ENCODE data around the gene SSX2IP. TPM values are rescaled to one million over a fixed set of nuclear protein-coding genes. Genes with fewer than 3 reads are reported as not detected.

The SSX2IP gene
- total and polyA plus RNA-seq, 9 of the 15 experiments (the other 6 are each of a cell fraction or from before 2014, with no cell fraction given) = 20.6 to 96.7 (median 61.7) TPM

- no peaks in the 10 kb centered on the region for H3K79me2 ChIP-seq (ENCODE audit: control insufficient read depth, insufficient read depth, low read length)
- no peak for ATAC-seq
- intact Hi-C loops (cut with micrococcal nuclease) = no loop called here
- no peak overlapping the region for H3K4me2 ChIP-seq (ENCODE audit: insufficient read depth, low read length)
- in situ Hi-C loops (cut with MboI) = loop anchor here (25.0 kb wide), 1 partner anchor 695 kb away; no protein-coding TSS in a partner anchor
- no peaks in the 10 kb centered on the region; the same call in 1 of the 2 replicates for H3K9me3 ChIP-seq (replicated peaks; ENCODE audit: control insufficient read depth, insufficient read depth, low read depth, low read length)
- H3K4me3 ChIP-seq = no peak overlapping the region
- H3K27me3 ChIP-seq (ENCODE audit: control insufficient read depth in 2 of 2, insufficient read depth in 2 of 2, low read length in 2 of 2) = no peaks in the 10 kb centered on the region
- no peak for FAIRE-seq
- no peak overlapping the region for H3K27ac ChIP-seq (ENCODE audit: extremely low read depth, low read depth, low read length)
- no peak overlapping the region for H3K9ac ChIP-seq (ENCODE audit: insufficient read depth in 1 of 2, low read depth in 2 of 2, low read length in 2 of 2)
- 19% methylated on average over 5 of the region's 5 CpGs for WGBS (ENCODE audit: insufficient coverage, low coverage, missing lambda C conversion rate)
- ChIA-PET CTCF (ENCODE audit: low intra/inter-chr PET ratio) (no interaction called here), POLR2A (no interaction called here)
- BruUV-seq (replicated peaks) = no TSS peak
- no peak overlapping the region for H2AFZ ChIP-seq (ENCODE audit: low read depth, low read length)
- H3K9me1 ChIP-seq (ENCODE audit: control insufficient read depth, insufficient read depth, low read length) = no peaks in the 10 kb centered on the region
- H4K20me1 ChIP-seq (replicated peaks; ENCODE audit: control insufficient read depth, insufficient read depth, low read length) = no peaks in the 10 kb centered on the region
- no peak for TF ChIP-seq HDAC2 (IDR thresholded peaks at IDR 0.05)
- TF ChIP-seq NFIX (CRISPR knock-in tag; IDR thresholded peaks at IDR 0.05; ENCODE audit: low read depth) = no peak
- no peak for TF ChIP-seq HDAC8 (tag; IDR thresholded peaks at IDR 0.05)
- TF ChIP-seq ASH1L (IDR thresholded peaks at IDR 0.05; ENCODE audit: borderline replicate concordance, low read depth, partially characterized antibody) = no peak
- TF ChIP-seq, protein P1, sequence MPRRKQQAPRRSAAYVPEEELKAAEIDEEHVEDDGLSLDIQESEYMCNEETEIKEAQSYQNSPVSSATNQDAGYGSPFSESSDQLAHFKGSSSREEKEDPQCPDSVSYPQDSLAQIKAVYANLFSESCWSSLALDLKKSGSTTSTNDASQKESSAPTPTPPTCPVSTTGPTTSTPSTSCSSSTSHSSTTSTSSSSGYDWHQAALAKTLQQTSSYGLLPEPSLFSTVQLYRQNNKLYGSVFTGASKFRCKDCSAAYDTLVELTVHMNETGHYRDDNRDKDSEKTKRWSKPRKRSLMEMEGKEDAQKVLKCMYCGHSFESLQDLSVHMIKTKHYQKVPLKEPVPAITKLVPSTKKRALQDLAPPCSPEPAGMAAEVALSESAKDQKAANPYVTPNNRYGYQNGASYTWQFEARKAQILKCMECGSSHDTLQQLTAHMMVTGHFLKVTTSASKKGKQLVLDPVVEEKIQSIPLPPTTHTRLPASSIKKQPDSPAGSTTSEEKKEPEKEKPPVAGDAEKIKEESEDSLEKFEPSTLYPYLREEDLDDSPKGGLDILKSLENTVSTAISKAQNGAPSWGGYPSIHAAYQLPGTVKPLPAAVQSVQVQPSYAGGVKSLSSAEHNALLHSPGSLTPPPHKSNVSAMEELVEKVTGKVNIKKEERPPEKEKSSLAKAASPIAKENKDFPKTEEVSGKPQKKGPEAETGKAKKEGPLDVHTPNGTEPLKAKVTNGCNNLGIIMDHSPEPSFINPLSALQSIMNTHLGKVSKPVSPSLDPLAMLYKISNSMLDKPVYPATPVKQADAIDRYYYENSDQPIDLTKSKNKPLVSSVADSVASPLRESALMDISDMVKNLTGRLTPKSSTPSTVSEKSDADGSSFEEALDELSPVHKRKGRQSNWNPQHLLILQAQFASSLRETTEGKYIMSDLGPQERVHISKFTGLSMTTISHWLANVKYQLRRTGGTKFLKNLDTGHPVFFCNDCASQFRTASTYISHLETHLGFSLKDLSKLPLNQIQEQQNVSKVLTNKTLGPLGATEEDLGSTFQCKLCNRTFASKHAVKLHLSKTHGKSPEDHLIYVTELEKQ (CRISPR knock-in tag; IDR thresholded peaks at IDR 0.05) = no peak
- no peak for TF ChIP-seq ZNF311 (CRISPR knock-in tag; IDR thresholded peaks at IDR 0.05)
- no peak for TF ChIP-seq ZBTB7A (IDR thresholded peaks at IDR 0.05; ENCODE audit: borderline replicate concordance, control insufficient read depth, low read depth, low read length)
- TF ChIP-seq, protein P2, sequence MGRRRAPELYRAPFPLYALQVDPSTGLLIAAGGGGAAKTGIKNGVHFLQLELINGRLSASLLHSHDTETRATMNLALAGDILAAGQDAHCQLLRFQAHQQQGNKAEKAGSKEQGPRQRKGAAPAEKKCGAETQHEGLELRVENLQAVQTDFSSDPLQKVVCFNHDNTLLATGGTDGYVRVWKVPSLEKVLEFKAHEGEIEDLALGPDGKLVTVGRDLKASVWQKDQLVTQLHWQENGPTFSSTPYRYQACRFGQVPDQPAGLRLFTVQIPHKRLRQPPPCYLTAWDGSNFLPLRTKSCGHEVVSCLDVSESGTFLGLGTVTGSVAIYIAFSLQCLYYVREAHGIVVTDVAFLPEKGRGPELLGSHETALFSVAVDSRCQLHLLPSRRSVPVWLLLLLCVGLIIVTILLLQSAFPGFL (CRISPR knock-in tag; IDR thresholded peaks at IDR 0.05) = no peak
- TF ChIP-seq USF1 (CRISPR knock-in tag; IDR thresholded peaks at IDR 0.05) = no peak
- TF ChIP-seq, protein P3, sequence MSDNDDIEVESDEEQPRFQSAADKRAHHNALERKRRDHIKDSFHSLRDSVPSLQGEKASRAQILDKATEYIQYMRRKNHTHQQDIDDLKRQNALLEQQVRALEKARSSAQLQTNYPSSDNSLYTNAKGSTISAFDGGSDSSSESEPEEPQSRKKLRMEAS (CRISPR knock-in tag; IDR thresholded peaks at IDR 0.05) = no peak
- TF ChIP-seq PHF20 (IDR thresholded peaks at IDR 0.05; ENCODE audit: partially characterized antibody) = no peak
- H3K4me1 ChIP-seq (replicated peaks in 1 of 2; ENCODE audit: control insufficient read depth in 2 of 2, insufficient read depth in 2 of 2, low read length in 2 of 2) = peaks cover 7 to 14% of the 10 kb centered on the region in 2 experiments; a peak in 4 of 5 replicates
- DNase-seq (ENCODE audit: extremely low read depth in 1 of 4, low spot score in 3 of 4) = no peak
- no peaks in the 10 kb centered on the region for H3K36me3 ChIP-seq (ENCODE audit: control insufficient read depth, insufficient read depth, low read length)
These were observed 83.3 kb downstream of the SSX2IP start for GRCh38 chr1:84606977-84607376.

Measured in K562 (cell line).